Bronchial epithelial cell (primary cell): Measurements from ENCODE around the gene TEX261. TPM values are rescaled to one million over a fixed set of nuclear protein-coding genes. Genes with fewer than 3 reads are reported as not detected.

Experiments used
- DNase-seq: peaks from one replicate; pipeline ENCODE4 v3.0.0-alpha.2; 2010; ENCODE audit warnings: low read depth
- FAIRE-seq: peaks from 2 replicates; lab custom pipeline; 2011; peaks lifted over from hg19 to GRCh38; lab: Jason Lieb, UNC
- H3K27me3 ChIP-seq: 2 replicates; pipeline ENCODE4 v1.5.1; 2011; ENCODE audit warnings: low read length; ENCODE audit not compliant: control insufficient read depth, insufficient read depth
- H3K36me3 ChIP-seq: 2 replicates; pipeline ENCODE4 v1.5.1; 2011; ENCODE audit warnings: low read length; ENCODE audit not compliant: control insufficient read depth, insufficient read depth
- H3K4me3 ChIP-seq: 2 replicates; pipeline ENCODE4 v1.5.1; 2011; ENCODE audit warnings: mild to moderate bottlenecking, low read depth, low read length, control low read depth
- CTCF ChIP-seq: IDR thresholded peaks from 2 replicates; pipeline ENCODE4 v1.5.1; 2011; ENCODE audit warnings: mild to moderate bottlenecking, moderate library complexity, low read length, control low read depth, inconsistent platforms; ENCODE audit not compliant: insufficient read depth, severe bottlenecking
- total RNA-seq: library from RNA; depleted of rRNA; stranded (reverse); fragments of >200 nt; gene quantifications from 2 replicates; pipeline ENCODE4 v1.2.1, GENCODE V29; 2014

TEX261 gene
- total RNA-seq, 1 donor from 2014 or later: 11.1 TPM

- peak; percentile 28 for FAIRE-seq
- Histone ChIP-seq H3K36me3 (peaks cover 27% of the 10 kb centered on the region), H3K27me3 (no peaks in the 10 kb centered on the region), H3K4me3 (no peak overlapping the region)
- no peak for DNase-seq
- TF ChIP-seq CTCF: no peak
These were observed 6.5 kb downstream of the TEX261 start for GRCh38 chr2:70988151-70988550.

GRCh38 chr2:70987386-70987785 is 7.3 kb downstream of the TEX261 start:
- Histone ChIP-seq H3K27me3 (no peaks in the 10 kb centered on the region), H3K36me3 (peaks cover 25% of the 10 kb centered on the region), H3K4me3 (no peak overlapping the region)
- no peak for DNase-seq
- no peak for FAIRE-seq
- TF ChIP-seq CTCF: no peak

DNA sequence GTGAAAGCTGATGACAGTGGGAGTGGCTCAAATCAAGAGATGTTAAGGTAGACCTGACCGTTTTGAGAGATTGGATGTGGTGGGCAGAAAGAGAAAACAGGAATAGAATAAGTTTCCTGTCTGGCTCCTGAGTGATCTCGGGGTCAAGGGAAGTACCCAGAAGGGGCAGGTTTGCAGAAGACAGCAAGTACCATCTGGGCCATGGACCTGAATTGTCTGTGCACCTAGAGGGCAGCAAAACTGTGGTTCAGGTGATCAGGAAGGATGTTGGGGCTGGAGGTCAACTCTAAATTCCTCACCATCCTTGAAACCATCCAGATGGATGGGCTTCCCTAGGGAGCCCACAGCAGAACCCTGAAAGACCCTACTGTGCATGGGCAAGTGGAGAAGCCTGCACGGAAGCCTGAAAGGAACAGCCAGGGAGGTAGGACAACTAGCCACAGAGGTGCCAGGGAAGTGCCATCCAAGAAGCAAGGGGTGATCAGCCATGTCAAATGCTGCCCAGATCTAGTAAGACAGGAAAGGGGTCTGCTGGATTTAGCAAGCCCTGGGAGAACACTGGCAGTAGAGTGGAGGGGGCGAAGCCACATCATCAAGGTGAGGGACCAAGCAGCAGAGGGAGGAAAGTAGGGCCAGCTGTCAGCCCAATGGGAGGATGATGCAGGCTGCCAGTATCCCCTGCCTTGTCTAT is 8.0 kb downstream of the TEX261 start:
- Histone ChIP-seq H3K27me3 (no peaks in the 10 kb centered on the region), H3K4me3 (no peak overlapping the region), H3K36me3 (peaks cover 22% of the 10 kb centered on the region)
- no peak for TF ChIP-seq CTCF
- DNase-seq (no peak), FAIRE-seq (no peak)

GRCh38 chr2:70985956-70986355 is 8.7 kb downstream of the TEX261 start:
- DNase-seq: no peak
- Histone ChIP-seq H3K4me3 (no peak overlapping the region), H3K27me3 (no peaks in the 10 kb centered on the region), H3K36me3 (peaks cover 20% of the 10 kb centered on the region)
- FAIRE-seq: no peak
- TF ChIP-seq CTCF: no peak

GRCh38 chr2:70985283-70985688 is 9.4 kb downstream of the TEX261 start:
- no peak for FAIRE-seq
- Histone ChIP-seq H3K36me3 (peaks cover 17% of the 10 kb centered on the region), H3K27me3 (no peaks in the 10 kb centered on the region), H3K4me3 (no peak overlapping the region)
- no peak for TF ChIP-seq CTCF
- DNase-seq: no peak

DNA sequence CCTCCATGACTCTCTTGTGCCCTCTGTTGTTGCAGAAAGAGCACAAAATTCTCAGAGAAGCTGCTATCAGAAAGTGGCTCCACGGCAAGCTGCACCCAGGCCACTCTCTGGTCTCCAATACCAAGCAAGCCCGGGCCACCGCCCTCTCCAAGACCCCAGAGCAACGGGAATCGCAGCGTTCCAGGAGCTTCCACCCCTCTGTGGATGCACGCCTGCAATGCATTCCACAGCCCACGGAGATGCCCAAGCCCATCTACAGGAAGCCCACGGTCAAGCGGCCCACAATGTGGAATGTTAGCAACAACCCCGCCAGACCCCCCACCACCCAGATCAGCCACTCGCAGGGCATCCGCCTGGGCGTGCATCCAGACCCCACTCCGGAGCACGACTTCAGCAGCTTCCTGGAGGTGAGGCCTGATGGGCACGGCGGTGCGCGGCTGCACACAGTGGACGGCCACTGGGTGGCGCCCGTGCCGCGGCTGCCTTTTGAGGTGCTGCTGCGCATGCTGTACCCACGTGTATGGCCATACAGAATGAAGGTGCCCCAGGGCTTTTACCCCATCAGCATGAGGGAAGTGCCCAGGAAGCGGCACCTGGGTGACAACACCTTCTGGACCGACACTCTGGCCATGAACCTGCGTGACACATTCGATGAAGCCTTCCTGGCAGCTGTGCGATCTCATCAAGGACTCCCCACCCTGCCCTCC is 9.9 kb downstream of the TEX261 start:
- peak; percentile 88 for TF ChIP-seq CTCF
- Histone ChIP-seq H3K36me3 (peaks cover 15% of the 10 kb centered on the region), H3K27me3 (no peaks in the 10 kb centered on the region), H3K4me3 (no peak overlapping the region)
- DNase-seq (peak; percentile 41), FAIRE-seq (no peak)
